HEK293T (cell line): Measurements from ENCODE around the gene ZDHHC11.
"Not testable (repeated sequence)": the region's sequence is repeated elsewhere in the genome, so short reads cannot be mapped to it uniquely, and the experiment has no call there.

Experiments used
- CTCF ChIA-PET: fragments of 350-600 bp; formaldehyde crosslinking; extraction: SDS; loops from one replicate; lab custom pipeline; 2021; ENCODE audit warnings: antibody characterized with exemption, inconsistent platforms; lab: Yijun Ruan, JAX
- POLR2A ChIA-PET: fragments of 350-600 bp; formaldehyde crosslinking; extraction: SDS; loops from one replicate; lab custom pipeline; 2020; ENCODE audit warnings: antibody characterized with exemption, inconsistent platforms; lab: Yijun Ruan, JAX
- DNase-seq: peaks from one replicate; pipeline ENCODE4 v3.0.0; 2012; ENCODE audit warnings: mixed read lengths; ENCODE audit errors: extremely low spot score
- ARNT ChIP-seq: fragments of 450-650 bp; IDR thresholded peaks from 2 replicates; pipeline ENCODE4 v1.6.1; 2017; ENCODE audit warnings: mild to moderate bottlenecking
- BHLHE40 ChIP-seq: fragments of 450-650 bp; IDR thresholded peaks from 2 replicates; pipeline ENCODE4 v1.6.1; 2016; ENCODE audit warnings: mild to moderate bottlenecking, moderate library complexity, borderline replicate concordance
- CTBP1 ChIP-seq: fragments of 450-650 bp; IDR thresholded peaks from 2 replicates; pipeline ENCODE4 v1.6.1; 2016; ENCODE audit warnings: borderline replicate concordance
- ELF4 ChIP-seq: fragments of 450-650 bp; IDR thresholded peaks from 2 replicates; pipeline ENCODE4 v1.6.1; 2017; ENCODE audit warnings: antibody characterized with exemption
- FOXA1 ChIP-seq: fragments of 450-650 bp; IDR thresholded peaks from 2 replicates; pipeline ENCODE4 v1.6.1; 2016; ENCODE audit warnings: mild to moderate bottlenecking
- FOXK2 ChIP-seq: fragments of 450-650 bp; IDR thresholded peaks from 2 replicates; pipeline ENCODE4 v1.6.1; 2016; ENCODE audit warnings: mild to moderate bottlenecking
- FOXM1 ChIP-seq: fragments of 450-650 bp; IDR thresholded peaks from 2 replicates; pipeline ENCODE4 v1.6.1; 2017; ENCODE audit warnings: mild to moderate bottlenecking, borderline replicate concordance
- HDGF ChIP-seq: fragments of 450-650 bp; IDR thresholded peaks from 2 replicates; pipeline ENCODE4 v1.6.1; 2017; ENCODE audit warnings: antibody characterized with exemption, borderline replicate concordance
- L3MBTL2 ChIP-seq: fragments of 450-650 bp; conservative IDR thresholded peaks from 2 replicates; pipeline ENCODE4 v1.6.1; 2016; ENCODE audit warnings: mild to moderate bottlenecking
- LEF1 ChIP-seq: fragments of 450-650 bp; IDR thresholded peaks from 2 replicates; pipeline ENCODE4 v1.6.1; 2017; ENCODE audit warnings: mild to moderate bottlenecking, borderline replicate concordance
- NFRKB ChIP-seq: fragments of 450-650 bp; IDR thresholded peaks from 2 replicates; pipeline ENCODE4 v1.6.1; 2016; ENCODE audit warnings: mild to moderate bottlenecking, moderate library complexity
- SP1 ChIP-seq: fragments of 450-650 bp; IDR thresholded peaks from 2 replicates; pipeline ENCODE4 v1.6.1; 2017
- SUZ12 ChIP-seq: fragments of 450-650 bp; IDR thresholded peaks from 2 replicates; pipeline ENCODE4 v1.6.1; 2016; ENCODE audit warnings: mild to moderate bottlenecking
- TARDBP ChIP-seq: fragments of 450-650 bp; IDR thresholded peaks from 2 replicates; pipeline ENCODE4 v1.6.1; 2016
- ZNF384 ChIP-seq: fragments of 450-650 bp; IDR thresholded peaks from 2 replicates; pipeline ENCODE4 v1.6.1; 2016
- TF ChIP-seq, protein P1 (sequence below): fragments of 450-650 bp; IDR thresholded peaks from 2 replicates; pipeline ENCODE4 v1.6.1; 2016

ZDHHC11 gene

DNA sequence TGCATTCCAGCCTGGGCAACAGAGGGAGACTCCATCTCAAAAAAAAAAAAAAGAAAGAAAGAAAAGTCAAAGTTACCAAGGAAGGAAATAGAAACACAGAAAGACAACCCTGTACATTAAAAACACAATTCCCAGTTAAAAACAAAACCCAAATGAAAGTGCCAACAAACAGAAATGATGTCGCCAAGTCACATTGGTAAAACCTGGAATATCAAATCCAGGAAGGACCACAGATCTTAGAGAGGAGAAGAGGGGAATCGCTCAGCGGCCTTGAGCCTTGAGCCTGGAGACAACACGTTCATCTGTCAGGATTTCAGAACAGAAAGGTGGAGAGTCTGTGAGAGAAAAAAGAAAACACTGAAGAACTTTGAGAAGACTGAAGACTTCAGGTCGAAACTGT lies 1.2 kb upstream of the ZDHHC11 start:
- TF ChIP-seq ELF4, result no peak
- no peak for TF ChIP-seq BHLHE40
- no peak for TF ChIP-seq TARDBP
- TF ChIP-seq FOXA1, result no peak
- no peak for TF ChIP-seq L3MBTL2
- TF ChIP-seq LEF1, result no peak
- TF ChIP-seq SP1, result no peak
- no peak for TF ChIP-seq NFRKB
- TF ChIP-seq ARNT, result no peak
- TF ChIP-seq ZNF384, result no peak
- no peak for TF ChIP-seq HDGF
- no peak for TF ChIP-seq SUZ12
- TF ChIP-seq CTBP1, result no peak
- TF ChIP-seq FOXK2, result no peak
- no peak for TF ChIP-seq FOXM1
- CTCF ChIA-PET, result no interaction called here
- POLR2A ChIA-PET, result interaction anchor here (0.7 kb wide), 1 partner anchor 415 kb away, joined by 3 read pairs; no protein-coding TSS in a partner anchor
- no peak for DNase-seq

DNA sequence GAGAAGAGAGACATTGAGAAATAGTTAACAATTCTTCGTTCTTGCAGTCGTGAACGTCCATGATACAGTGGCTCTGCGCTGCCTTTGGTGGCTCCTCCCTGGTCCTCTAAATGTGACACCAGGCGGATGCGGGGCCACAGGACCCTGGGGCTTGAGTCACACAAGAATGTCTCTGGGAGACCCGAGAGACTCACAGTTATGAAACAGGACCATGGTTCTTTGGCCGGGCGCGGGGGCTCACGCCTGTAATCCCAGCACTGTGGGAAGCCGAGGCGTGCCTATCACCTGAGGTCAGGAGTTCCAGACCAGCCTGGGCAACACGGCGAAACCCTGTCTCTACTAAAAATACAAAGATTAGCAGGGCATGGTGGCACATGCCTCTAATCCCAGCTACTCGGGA lies 767 bp upstream of the ZDHHC11 start:
- no peak for DNase-seq
- TF ChIP-seq ELF4, result no peak
- TF ChIP-seq TARDBP, result no peak
- TF ChIP-seq SUZ12, result no peak
- no peak for TF ChIP-seq HDGF
- TF ChIP-seq FOXK2, result no peak
- TF ChIP-seq, protein P1, sequence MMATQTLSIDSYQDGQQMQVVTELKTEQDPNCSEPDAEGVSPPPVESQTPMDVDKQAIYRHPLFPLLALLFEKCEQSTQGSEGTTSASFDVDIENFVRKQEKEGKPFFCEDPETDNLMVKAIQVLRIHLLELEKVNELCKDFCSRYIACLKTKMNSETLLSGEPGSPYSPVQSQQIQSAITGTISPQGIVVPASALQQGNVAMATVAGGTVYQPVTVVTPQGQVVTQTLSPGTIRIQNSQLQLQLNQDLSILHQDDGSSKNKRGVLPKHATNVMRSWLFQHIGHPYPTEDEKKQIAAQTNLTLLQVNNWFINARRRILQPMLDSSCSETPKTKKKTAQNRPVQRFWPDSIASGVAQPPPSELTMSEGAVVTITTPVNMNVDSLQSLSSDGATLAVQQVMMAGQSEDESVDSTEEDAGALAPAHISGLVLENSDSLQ, result no peak
- TF ChIP-seq L3MBTL2, result no peak
- TF ChIP-seq NFRKB, result no peak
- TF ChIP-seq FOXM1, result no peak
- TF ChIP-seq BHLHE40, result no peak
- no peak for TF ChIP-seq SP1
- TF ChIP-seq LEF1, result no peak
- no peak for TF ChIP-seq ARNT
- TF ChIP-seq FOXA1, result no peak
- no peak for TF ChIP-seq CTBP1
- no peak for TF ChIP-seq ZNF384
- CTCF ChIA-PET, result no interaction called here
- POLR2A ChIA-PET, result no interaction called here

DNA sequence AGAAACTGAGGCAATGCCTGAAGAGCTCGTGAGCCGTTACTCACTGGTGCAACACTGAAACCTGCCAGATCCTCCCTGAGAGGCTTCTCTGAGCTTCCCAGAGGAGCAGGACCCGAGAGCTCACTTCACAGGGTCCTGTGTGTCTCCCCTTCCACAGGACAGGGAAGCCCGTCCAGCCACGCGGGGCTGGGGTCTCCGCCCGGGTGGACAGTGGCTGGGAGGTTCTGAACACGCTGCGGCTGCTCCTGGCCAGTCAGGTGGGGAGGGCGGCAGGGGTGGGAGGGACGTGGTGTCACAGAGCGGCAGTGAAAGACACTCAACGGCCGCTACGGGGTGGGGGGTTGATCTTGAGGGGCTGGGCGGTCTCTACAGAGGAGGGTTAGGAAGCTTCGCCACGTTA lies 290 bp upstream of the ZDHHC11 start:
- DNase-seq, result no peak
- POLR2A ChIA-PET, result no interaction called here
- no peak for TF ChIP-seq ELF4
- no peak for TF ChIP-seq FOXM1
- TF ChIP-seq SP1, result no peak
- TF ChIP-seq L3MBTL2, result no peak
- TF ChIP-seq NFRKB, result no peak
- no peak for TF ChIP-seq BHLHE40
- TF ChIP-seq CTBP1, result no peak
- no peak for TF ChIP-seq FOXK2
- CTCF ChIA-PET, result no interaction called here

DNA sequence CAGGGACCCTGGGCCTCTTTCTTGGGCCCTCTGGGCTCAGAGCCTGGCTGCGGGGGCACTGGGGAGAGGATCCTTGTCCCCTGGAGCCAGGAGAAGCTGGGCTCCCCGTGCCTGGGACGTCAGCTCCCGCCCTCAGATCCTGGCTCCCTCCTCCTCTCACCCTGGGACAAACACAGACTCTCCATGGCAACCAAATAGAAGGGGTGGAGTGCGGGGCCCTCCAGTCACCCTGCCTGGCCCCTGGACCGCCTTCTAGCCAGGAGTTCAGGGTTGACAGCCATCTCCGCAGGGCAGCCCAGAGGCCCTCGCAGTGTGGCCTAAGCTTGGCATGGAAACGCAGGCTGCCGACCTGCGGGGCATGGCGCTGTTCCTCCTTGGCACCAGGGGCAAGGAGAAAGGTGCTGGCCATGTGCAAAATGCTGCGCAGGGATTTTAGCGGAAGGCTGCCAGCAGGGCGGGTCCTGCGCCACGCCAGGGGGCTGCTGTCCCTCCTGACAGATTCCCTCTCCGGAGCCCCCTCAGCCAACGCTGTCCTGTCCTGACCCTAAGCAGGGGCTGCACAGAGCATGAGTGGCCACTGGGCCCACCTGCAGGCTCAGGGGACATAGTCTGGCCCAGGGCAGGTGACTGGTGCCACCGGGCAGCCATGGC lies 1.0 kb downstream of the ZDHHC11 start:
- TF ChIP-seq LEF1, result no peak
- TF ChIP-seq FOXA1, result no peak
- TF ChIP-seq HDGF, result no peak
- TF ChIP-seq ARNT, result no peak
- TF ChIP-seq FOXM1, result no peak
- TF ChIP-seq SP1, result no peak
- TF ChIP-seq CTBP1, result no peak
- ChIA-PET POLR2A (no interaction called here), CTCF (no interaction called here)
- DNase-seq, result no peak

DNA sequence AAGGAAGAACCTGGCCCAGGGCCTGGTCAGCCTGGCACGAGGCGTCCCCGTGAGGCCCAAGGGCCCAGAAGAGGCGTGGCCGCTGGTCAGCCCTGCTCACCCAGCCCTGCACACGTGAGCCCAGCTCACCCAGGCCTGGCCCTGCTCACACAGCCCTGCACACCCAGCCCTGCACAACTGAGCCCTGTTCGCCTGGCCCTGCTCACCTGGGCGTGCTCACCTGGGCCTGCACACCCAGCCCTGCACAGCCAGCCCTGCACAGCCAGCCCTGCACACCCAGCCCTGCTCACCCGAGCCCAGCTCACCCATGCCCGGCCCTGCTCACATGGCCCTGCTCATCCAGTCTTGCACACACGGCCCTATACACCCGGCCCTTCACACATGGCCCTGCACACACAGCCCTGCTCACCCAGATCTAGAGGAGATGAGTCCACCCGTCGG lies 2.1 kb downstream of the ZDHHC11 start:
- no peak for DNase-seq
- POLR2A ChIA-PET, result no interaction called here
- TF ChIP-seq FOXK2 (no peak), FOXA1 (no peak), ELF4 (no peak), LEF1 (no peak), SUZ12 (no peak)
- TF ChIP-seq, protein P1, result no peak
- CTCF ChIA-PET, result no interaction called here

DNA sequence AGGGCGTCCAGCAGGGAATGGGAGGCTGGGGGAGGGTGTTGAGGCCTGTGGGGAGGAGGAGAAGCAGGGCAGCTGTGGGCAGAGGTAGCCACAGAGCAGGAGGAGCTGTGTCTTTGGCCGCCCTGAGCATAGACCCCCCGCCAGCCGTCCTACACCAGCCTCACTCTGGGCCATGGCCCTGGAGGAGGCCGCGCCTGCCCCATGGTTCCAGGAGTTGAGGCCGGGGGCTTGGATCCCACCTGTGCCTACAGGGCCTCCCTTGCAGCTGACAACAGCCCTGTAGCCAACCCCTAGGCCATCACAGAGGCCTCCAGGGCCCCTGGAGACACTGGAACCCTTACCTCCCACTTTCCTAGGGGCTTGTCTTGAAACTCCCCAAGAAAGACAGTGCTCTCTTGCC lies 3.0 kb downstream of the ZDHHC11 start:
- POLR2A ChIA-PET, CTCF ChIA-PET, DNase-seq: not testable (repeated sequence)

DNA sequence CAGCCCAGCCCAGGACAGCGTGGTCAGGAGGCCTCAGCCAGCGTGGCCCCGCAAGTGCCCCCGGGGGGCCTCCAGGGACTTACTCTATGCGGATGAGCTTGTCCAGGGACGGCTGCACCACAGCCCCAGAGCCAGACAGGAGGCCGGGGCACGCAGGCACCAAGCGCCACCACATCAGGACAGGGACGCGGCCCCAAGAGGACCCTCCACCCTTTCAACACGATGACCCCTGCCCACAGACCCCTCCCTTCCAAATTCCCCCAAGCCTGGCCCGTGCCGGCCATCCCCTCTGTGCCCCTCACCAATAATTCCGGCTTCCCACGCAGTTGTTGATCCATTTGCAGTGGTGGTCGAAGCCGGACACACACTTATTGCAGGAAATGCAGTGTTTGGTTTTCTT lies 3.6 kb downstream of the ZDHHC11 start:
- DNase-seq, CTCF ChIA-PET, POLR2A ChIA-PET: not testable (repeated sequence)

DNA sequence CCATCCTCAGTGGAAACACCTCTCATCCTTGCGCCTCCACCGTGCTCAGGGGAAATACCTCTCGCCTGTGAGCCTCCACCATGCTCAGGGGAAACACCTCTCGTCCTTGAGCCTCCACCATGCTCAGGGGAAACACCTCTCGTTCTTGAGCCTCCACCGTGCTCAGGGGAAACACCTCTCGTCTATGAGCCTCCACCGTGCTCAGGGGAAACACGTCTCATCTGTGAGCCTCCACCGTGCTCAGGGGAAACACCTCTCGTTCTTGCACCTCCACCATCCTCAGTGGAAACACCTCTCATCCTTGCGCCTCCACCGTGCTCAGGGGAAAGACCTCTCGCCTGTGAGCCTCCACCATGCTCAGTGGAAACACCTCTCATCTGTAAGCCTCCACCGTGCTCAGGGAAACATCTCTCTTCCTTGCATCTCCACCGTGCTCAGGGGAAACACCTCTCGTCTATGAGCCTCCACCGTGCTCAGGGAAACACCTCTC lies 4.1 kb downstream of the ZDHHC11 start:
- DNase-seq, POLR2A ChIA-PET, CTCF ChIA-PET: not testable (repeated sequence)

DNA sequence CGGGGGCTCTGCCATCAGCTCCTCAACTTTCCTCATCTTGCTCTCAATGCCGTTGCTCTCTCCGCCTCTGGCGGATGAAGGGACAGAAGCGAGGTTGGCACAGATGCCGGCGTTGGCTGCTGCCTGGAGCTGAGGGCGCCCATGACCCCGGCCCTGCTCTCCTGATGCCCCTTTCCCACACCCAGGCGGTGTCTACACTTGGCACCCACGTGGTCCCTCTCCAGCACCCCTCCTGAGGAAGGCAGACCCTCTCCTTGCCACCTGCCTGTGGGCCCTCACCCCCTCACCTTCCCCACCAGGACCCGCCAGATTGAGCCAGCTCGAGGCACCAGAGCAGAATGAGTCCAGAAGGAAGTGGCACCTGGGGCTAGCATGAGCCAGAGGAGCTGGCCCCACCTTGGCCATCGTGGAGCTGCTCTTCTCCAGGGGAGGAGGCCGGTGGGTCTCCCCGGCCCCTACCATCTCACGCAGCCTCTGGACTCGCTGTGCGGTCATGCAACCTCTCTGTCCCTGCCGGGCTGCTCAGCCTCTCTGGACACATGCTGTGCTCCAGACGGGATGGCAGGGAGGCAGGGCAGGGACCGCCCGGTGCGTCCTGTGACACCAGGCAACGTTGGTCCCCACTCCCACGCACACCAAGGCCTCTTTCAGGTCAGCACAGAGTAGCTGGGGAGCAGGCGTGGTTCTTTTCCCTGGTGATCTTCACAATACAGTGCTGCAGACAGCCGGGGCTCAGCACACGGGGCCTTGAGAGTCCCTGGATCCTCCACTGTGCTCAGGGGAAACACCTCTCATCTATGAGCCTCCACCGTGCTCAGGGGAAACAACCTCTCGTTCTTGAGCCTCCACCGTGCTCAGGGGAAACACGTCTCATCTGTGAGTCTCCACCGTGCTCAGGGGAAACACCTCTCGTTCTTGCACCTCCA lies 4.8 kb downstream of the ZDHHC11 start:
- DNase-seq, POLR2A ChIA-PET, CTCF ChIA-PET: not testable (repeated sequence)

DNA sequence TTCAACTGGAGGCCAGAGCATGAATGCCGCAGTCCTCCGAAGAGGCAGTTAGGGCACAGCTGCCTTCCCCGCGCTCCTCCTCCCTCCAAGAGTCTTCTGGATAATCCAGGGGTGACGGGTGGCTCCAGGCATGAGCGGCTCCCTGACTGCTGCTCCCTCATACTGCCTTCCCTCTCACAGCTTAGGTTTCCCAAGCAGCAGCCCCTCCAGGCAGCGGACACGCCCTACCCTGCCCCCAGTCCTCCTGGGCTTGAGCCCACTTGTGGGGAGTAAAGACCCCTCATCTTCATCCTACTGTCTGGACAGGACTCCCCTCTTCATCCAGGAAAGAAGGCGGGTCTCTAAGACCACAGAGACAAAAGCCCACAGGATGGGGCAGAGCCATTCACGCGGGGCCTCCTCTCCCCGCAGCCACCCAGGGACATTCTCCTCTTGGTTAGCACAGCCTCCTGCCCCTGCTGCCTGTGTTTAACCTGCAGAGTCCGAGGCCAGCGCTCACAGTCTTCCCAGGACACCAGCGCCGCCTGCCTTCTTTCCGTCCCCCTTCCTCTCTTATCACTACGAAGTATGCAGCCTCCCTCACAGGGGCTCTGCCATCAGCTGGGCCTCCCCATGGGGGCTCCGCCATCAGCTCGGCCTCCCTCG lies 5.6 kb downstream of the ZDHHC11 start:
- POLR2A ChIA-PET, result not testable (repeated sequence)

DNA sequence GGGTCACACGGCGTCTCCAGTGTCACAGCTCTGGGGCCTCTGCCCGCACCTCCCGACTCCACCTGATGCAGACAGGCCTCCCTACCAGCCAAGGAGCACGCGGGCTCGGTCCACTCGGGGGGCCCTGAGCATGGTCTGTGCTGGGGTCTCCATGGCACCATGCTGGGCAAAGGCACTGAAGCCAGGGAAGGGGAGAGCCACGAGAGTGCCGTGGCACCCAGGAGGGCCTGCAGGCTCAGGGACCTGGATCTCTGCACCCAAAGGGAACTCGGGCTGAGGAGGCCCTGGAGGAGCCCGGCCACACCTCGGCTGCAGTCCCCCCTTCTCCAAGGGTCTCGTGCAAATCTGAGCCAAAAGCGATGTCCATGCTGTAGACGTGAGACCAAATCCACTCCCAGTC lies 6.4 kb downstream of the ZDHHC11 start:
- CTCF ChIA-PET, result not testable (repeated sequence)

More for the DNA sequence above, 5.6 kb downstream of the ZDHHC11 start:
- DNase-seq, CTCF ChIA-PET: not testable (repeated sequence)

More for the DNA sequence above, 6.4 kb downstream of the ZDHHC11 start:
- POLR2A ChIA-PET, DNase-seq: not testable (repeated sequence)
